ENCODE data around the gene DCK. TPM values are rescaled to one million over a fixed set of nuclear protein-coding genes. Genes with fewer than 3 reads are reported as not detected.
"Not testable (repeated sequence)": the region's sequence is repeated elsewhere in the genome, so short reads cannot be mapped to it uniquely, and the experiment has no call there.

Gene DCK
- total RNA-seq, 1 donor from 2014 or later, result 71.8 TPM

GRCh38 chr4:70997546-70997945 lies 4.1 kb downstream of the DCK start:
- intact Hi-C loops (cut with micrococcal nuclease), result loop anchor here (10.0 kb wide), 1 partner anchor 187 kb away; no protein-coding TSS in a partner anchor

GRCh38 chr4:70999639-71000038 lies 6.2 kb downstream of the DCK start:
- intact Hi-C loops (cut with micrococcal nuclease), result loop anchor here (10.0 kb wide), 1 partner anchor 185 kb away; no protein-coding TSS in a partner anchor

- intact Hi-C loops (cut with micrococcal nuclease), result not testable (repeated sequence)
Observed at GRCh38 chr4:71001363-71001762, 7.9 kb downstream of the DCK start.

DNA sequence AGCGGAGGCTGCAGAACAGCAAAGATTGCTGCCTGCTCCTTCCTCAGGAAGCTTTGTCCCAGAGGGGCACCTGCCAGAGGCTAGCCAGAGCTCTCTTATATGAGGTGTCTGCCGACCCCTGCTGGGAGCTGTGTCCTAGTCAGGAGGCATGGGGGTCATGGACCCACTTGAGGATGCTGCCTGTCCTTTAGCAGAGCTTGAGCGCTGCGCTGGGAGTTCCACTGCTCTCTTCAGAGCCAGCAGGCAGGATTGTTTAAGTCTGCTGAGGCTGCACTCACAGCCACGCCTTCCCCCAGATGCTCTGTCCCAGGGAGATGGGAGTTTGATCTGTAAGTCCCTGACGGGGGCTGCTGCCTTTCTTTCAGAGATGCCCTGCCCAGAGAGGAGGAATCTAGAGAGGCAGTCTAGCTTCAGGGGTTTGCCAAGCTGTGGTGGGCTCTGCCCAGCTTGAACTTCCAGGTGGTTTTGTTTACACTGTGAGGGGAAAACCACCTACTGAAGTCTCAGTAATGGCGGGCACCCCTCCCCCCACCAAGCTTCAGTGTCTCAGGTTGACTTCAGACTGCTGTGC lies 10.9 kb downstream of the DCK start:
- intact Hi-C loops (cut with micrococcal nuclease), result no loop called here

- intact Hi-C loops (cut with micrococcal nuclease), result loop anchor here (5.0 kb wide), 1 partner anchor 253 kb away; no protein-coding TSS in a partner anchor
Observed at GRCh38 chr4:71005025-71005424, 11.6 kb downstream of the DCK start.

DNA sequence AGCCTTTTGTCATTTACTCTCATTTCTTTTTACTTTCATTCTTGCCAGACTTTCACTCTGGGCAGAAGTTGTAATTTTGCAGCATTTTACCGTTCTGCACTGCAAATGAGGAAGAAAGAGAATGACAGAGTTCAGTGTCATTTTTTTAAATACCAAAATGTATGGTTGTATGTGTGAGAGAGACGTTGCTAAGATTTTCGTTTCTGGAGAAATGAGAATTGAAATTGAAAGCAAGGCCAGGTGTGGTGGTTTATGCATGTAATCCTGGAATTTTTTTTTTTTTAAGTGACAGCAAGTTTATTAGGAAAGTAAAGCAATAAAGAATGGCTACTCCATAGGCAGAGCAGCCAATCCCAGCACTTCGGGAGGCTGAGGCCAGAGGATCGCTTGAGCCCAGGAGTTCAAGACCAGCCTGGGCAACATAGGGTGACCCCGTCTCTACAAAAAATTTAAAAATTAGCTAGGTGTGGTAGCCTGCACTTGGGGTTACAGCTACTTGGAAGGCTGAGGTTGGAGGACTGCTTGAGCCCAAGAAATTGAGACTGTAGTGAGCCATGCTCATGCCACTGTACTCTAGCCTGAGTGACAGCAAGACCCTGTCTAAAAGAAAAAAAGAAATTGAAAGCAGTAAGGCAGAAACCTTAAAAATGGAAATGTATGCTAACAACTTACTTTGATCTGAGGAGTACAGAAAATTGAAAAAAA lies 12.9 kb downstream of the DCK start:
- intact Hi-C loops (cut with micrococcal nuclease), result loop anchor here (1.0 to 5.0 kb wide), 7 partner anchors 12 to 382 kb away; partner anchors contain the start of genes GRSF1, MOB1B and UTP3

DNA sequence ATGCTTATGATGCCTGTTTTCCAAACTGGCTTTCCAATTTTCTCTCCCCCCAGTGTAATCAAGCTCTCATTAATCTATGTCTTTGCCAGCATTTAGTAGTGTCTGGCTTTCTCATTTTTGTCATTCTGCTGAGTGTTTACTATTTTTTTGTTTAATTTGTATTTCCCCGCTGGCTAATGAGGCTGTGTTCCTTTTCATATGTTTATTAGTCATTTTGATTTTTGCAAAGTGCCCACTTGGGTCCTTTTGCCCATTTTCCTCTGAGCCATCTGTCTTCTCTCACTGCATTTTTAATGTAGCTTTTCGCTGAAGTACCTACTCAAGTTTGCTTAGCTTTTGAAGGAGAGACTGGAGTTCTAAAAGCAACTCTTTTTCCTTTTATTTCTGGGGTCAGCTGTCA lies 14.7 kb downstream of the DCK start:
- intact Hi-C loops (cut with micrococcal nuclease), result loop anchor here (5.0 kb wide), 1 partner anchor 256 kb away; no protein-coding TSS in a partner anchor

DNA sequence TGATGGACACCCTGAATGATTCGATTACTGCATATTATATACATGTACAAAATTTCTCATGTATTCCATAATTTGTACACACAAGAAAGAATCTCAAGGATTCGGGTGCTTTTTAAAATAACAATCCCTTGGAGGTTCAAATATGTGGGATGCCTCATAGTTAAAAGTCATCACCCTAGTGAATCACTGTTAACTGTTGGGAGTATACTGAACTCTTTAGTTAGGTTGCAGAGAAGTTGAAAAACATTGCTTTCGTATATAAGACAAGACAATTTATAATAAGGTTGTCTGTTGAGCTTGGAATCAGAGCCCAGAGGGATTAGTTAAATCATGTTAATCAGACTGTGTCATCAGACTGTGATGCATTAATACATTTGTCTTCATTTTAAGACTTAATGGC lies 15.6 kb downstream of the DCK start:
- intact Hi-C loops (cut with micrococcal nuclease), result loop anchor here (1.0 to 5.0 kb wide), 2 partner anchors 257 to 304 kb away; no protein-coding TSS in a partner anchor

DNA sequence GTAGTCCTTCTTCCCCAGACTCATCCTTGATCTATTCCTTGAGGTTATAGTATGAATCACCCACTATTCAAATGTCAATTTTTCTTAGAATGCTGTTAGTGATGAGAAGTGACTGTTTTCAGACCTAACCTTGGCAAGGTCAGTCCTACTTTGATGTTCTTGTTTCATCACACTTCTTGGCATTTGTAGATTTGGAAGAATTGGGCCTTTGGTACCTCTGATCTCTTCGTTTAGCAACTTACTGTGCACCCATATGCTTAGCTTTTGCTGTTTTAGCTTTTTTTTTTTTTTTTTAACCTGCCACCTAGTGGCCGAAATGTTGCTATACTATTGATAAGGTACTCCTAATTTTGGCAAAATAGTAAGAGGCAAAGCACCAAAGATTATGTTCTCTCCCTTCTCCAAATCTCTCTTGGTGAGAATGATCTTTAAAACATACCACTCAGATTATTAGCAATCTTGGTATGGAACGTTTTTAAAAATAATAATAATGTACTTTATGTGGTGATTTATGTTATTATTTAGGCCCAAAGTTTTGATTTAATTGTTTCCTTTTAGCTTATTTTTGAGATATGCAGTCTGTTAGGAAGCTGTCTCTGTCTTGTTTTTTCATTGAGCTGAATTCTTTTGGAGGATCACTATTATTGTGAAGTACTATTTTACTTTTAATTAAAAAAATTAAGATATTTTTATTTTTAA lies 16.6 kb downstream of the DCK start:
- intact Hi-C loops (cut with micrococcal nuclease), result loop anchor here (1.0 to 5.0 kb wide), 6 partner anchors 108 to 409 kb away; partner anchors contain the start of genes GRSF1 and MOB1B

GRCh38 chr4:71011451-71011850 lies 18.0 kb downstream of the DCK start:
- intact Hi-C loops (cut with micrococcal nuclease), result no loop called here

- intact Hi-C loops (cut with micrococcal nuclease), result not testable (repeated sequence)
Observed at GRCh38 chr4:71017391-71017790, 23.9 kb downstream of the DCK start.

DNA sequence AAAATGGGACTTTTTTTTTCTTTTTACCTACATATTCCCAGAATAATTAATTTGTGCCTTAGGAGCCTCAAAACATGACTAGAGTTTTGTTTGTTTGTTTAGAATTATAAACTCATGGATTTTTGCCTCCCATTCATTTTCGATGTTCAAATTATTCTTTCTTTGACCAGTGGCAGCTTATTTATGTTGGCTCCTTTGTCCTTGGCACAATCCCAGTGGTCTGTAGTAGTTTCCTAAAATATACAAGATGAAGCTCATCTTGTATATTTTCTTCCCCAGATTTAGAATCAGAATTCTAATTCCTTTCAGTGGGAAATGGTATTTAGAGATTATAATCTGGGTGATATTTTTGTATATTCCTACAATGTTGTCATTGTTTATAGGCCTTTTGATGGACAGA lies 27.2 kb downstream of the DCK start:
- intact Hi-C loops (cut with micrococcal nuclease), result no loop called here

GRCh38 chr4:71025654-71026053 lies 32.2 kb downstream of the DCK start:
- intact Hi-C loops (cut with micrococcal nuclease), result no loop called here

DNA sequence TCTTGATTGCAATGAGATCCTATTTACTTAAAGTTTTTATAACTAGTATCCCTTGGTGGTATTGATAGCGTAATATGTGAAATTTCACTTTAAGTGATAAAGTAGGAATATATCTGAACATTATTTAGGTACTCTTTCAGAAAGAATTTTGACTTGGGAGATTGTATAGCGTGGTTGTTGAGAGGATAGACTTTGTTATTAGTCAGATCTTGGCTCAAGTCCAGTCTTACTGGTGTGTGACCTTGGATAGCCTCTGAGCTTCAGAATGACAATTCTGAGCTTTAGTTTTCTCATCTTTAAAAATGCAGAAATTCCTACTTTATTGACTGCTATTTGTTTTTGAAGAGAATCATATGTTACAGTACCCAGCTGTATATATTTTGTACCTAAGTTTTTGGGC lies 32.6 kb downstream of the DCK start:
- intact Hi-C loops (cut with micrococcal nuclease), result no loop called here

DNA sequence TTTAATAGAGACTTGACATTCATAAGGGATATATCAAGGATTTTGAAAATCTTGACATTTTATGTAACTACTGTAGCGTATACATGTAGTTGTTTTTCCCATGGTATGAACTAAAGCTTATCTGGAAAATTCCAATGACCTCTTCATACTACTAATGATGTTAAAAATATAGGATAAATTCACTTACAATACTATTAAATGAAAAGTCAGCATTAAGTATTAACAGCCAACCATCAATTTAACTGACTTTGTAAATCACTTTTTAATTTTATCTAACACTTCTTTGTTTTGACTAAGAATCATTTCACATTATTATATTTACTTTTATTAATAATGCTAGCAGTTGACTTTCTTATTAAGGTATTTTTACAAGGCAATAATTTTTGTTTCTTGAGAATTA lies 34.2 kb downstream of the DCK start:
- intact Hi-C loops (cut with micrococcal nuclease), result no loop called here

GRCh38 chr4:71029504-71029903 lies 36.1 kb downstream of the DCK start:
- intact Hi-C loops (cut with micrococcal nuclease), result no loop called here

- intact Hi-C loops (cut with micrococcal nuclease), result not testable (repeated sequence)
Observed at GRCh38 chr4:71032106-71032505, 38.7 kb downstream of the DCK start.

DNA sequence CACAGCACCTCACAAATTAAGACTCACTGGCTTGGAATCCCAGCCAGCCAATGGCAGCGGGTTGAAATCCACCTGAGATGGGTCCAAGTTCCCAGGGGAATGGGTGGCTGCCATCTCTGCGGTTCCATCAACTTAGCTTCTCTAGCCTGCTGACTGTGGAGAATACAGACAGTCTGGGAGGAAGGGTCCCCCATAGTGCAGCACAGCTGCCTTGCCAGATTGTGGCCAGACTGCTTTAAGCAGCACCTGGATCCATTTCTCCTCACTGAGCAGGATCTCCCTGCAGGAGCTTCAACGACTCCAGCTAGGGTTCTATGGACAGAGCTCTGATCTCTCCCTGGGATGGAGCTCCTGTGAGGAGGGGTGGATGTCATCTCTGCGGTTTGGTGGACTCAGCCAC lies 51.8 kb downstream of the DCK start:
- intact Hi-C loops (cut with micrococcal nuclease), result no loop called here

- intact Hi-C loops (cut with micrococcal nuclease), result no loop called here
Observed at GRCh38 chr4:71049395-71049794, 55.9 kb downstream of the DCK start.

DNA sequence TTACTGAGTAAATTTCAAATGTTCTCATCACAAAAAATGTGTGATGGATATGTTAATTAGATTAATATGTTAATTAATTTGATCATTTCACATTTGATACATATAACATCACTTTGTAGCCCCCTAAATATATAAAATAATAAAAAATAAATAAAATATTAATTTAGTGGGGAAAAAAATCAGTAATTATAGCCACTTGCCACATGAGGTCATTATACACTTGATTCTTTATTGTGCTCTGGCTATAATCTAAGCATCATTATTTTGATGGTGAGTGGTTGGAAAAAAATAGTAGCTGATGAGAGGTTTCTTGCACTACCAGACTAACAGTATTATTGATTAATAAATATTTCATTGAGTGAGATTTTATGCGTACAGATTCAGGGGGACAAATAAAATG lies 57.4 kb downstream of the DCK start:
- intact Hi-C loops (cut with micrococcal nuclease), result no loop called here

DNA sequence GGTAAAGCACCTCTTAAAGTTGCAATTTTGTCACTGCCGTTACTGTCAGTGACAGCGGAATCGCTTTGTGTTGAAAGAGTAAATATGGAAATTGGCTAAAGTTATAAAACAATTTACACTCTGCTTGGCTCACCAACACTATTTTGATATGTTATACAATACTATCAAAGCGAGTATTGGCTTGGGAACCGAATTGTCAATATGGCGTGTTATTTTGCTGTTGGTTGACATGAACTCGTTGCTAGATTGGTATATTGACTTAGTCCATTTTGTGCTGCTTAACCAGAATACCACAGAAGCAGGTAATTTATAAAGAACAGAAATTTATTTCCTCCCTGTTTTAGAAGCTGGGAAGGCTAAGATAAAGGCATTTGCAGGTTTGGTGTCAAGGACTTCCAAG lies 58.6 kb downstream of the DCK start:
- intact Hi-C loops (cut with micrococcal nuclease), result no loop called here

DNA sequence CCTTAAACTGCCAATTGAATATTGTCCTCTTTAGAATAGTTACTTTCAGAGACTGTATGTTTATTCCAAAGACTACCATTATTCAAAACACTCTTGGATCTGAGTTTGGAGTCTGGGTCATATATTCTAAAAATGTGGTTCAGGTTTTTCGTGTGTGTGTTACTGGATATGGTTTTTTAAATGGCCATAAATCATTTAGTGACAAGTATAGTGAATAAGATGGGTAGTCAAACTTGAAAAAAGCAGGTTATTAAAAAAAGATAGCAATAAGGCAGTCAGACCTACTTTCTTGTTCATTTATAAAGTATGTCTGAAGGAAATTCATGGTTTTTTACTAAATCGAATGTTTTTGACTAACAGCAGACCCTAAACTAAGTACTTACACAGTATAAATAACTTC lies 59.3 kb downstream of the DCK start:
- intact Hi-C loops (cut with micrococcal nuclease), result no loop called here
